MCF 10A (cell line): ENCODE data around the gene PACRG. TPM values are rescaled to one million over a fixed set of nuclear protein-coding genes. Genes with fewer than 3 reads are reported as not detected.
"Not testable (repeated sequence)": the region's sequence is repeated elsewhere in the genome, so short reads cannot be mapped to it uniquely, and the experiment has no call there.

ENCODE experiments used
- BruUV-seq: library from RNA; stranded (reverse); fragments of 400-500 nt; replicated peaks from 2 replicates; lab custom pipeline; 2021; lab: Mats Ljungman, UMichigan
- CTCF ChIA-PET: fragments of 300-600 bp; sonication (Branson Sonifier 250); formaldehyde crosslinking; extraction: SDS; loops from one replicate; lab custom pipeline; 2021; ENCODE audit warnings: antibody characterized with exemption, inconsistent platforms; lab: Yijun Ruan, JAX
- POLR2A ChIA-PET: fragments of 300-600, 350-650 bp; sonication (Branson Sonifier 250); formaldehyde crosslinking; extraction: SDS; loops from one replicate; lab custom pipeline; 2020; ENCODE audit warnings: antibody characterized with exemption, inconsistent platforms; lab: Yijun Ruan, JAX
- DNase-seq: peaks from one replicate; pipeline ENCODE4 v3.0.0-alpha.2; 2018; ENCODE audit not compliant: unreplicated experiment
- H3K27ac Mint-ChIP-seq: one replicate; pipeline ENCODE4 v1.8.0; 2022; ENCODE audit warnings: mild to moderate bottlenecking, low read depth, mixed read lengths; ENCODE audit not compliant: unreplicated experiment
- H3K27me3 Mint-ChIP-seq: one replicate; pipeline ENCODE4 v1.8.0; 2022; ENCODE audit warnings: mixed read lengths; ENCODE audit not compliant: insufficient read depth, unreplicated experiment
- H3K36me3 Mint-ChIP-seq: one replicate; pipeline ENCODE4 v1.8.0; 2022; ENCODE audit warnings: mild to moderate bottlenecking, moderate library complexity, mixed read lengths; ENCODE audit not compliant: insufficient read depth, unreplicated experiment
- H3K4me1 Mint-ChIP-seq: one replicate; pipeline ENCODE4 v1.8.0; 2022; ENCODE audit warnings: mixed read lengths; ENCODE audit not compliant: insufficient read depth, unreplicated experiment
- H3K4me3 Mint-ChIP-seq: one replicate; pipeline ENCODE4 v1.8.0; 2022; ENCODE audit warnings: mild to moderate bottlenecking, moderate library complexity, mixed read lengths; ENCODE audit not compliant: unreplicated experiment
- H3K9me3 Mint-ChIP-seq: one replicate; pipeline ENCODE4 v1.8.0; 2022; ENCODE audit warnings: mixed read lengths; ENCODE audit not compliant: unreplicated experiment
- intact Hi-C: fragments of 100-400 bp; cut with micrococcal nuclease; formaldehyde crosslinking; loops from 2 replicates; pipeline ENCODE4 v1.14.1; 2022
- total RNA-seq: library from RNA; stranded (reverse); gene quantifications from 2 replicates; pipeline ENCODE4 v1.2.3, GENCODE V29; 2022
- TF ChIP-seq, protein P1 (sequence below): fragments of 200-600 bp; IDR thresholded peaks from one replicate; pipeline ENCODE4 v1.8.0; 2022; ENCODE audit warnings: antibody characterized with exemption, mild to moderate bottlenecking; ENCODE audit not compliant: unreplicated experiment

PACRG gene
- total RNA-seq, 1 experiment from 2014 or later: not detected

DNA sequence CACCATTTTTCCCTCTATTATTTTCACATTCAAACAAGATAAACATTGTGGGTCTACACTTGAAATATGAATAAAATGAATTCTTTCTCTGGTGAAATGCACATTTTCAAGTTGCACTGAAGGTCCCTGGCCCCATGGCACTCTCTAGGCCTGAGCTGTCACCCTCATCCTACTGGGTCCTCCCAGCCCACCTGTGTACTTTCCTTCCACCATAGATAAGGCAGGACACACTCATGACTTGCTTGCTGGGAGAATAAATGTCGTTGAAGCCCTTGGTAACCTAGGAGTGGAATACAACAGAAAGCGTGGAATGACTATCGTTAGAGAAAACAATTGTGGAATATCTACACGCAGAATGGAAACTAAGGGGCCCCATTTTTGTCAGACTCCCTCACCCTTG lies 585.8 kb downstream of the PACRG start:
- POLR2A ChIA-PET: no interaction called here
- intact Hi-C loops: no loop called here
- BruUV-seq: no TSS peak

DNA sequence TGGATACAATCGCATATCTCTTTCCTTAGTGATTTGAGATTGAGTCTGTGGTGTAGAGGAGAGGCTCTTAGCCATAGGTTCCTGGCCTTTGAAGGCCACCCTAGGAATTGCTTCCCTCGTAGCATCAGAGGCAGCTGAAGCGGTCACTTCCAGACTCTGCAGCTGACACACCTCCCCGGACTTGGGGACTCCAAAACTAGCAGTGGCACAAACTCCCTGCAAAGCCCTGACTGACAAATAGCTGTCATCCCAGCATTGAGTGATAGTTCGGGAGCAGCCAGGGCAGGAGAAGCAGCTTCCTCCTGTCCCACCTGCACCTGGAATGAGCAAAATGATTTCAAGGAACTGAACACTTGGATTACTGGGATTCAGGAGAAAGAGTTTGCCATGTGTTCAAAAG lies 586.2 kb downstream of the PACRG start:
- H3K4me1 Mint-ChIP-seq: peaks cover 6% of the 10 kb centered on the region
- intact Hi-C loops: no loop called here
- TF ChIP-seq, protein P1, sequence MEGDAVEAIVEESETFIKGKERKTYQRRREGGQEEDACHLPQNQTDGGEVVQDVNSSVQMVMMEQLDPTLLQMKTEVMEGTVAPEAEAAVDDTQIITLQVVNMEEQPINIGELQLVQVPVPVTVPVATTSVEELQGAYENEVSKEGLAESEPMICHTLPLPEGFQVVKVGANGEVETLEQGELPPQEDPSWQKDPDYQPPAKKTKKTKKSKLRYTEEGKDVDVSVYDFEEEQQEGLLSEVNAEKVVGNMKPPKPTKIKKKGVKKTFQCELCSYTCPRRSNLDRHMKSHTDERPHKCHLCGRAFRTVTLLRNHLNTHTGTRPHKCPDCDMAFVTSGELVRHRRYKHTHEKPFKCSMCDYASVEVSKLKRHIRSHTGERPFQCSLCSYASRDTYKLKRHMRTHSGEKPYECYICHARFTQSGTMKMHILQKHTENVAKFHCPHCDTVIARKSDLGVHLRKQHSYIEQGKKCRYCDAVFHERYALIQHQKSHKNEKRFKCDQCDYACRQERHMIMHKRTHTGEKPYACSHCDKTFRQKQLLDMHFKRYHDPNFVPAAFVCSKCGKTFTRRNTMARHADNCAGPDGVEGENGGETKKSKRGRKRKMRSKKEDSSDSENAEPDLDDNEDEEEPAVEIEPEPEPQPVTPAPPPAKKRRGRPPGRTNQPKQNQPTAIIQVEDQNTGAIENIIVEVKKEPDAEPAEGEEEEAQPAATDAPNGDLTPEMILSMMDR: no peak
- H3K9me3 Mint-ChIP-seq: no peaks in the 10 kb centered on the region
- CTCF ChIA-PET: no interaction called here
- no peak overlapping the region for H3K27ac Mint-ChIP-seq
- DNase-seq: no peak
- H3K27me3 Mint-ChIP-seq: peaks cover 11% of the 10 kb centered on the region
- no TSS peak for BruUV-seq
- H3K4me3 Mint-ChIP-seq: no peak overlapping the region
- no peaks in the 10 kb centered on the region for H3K36me3 Mint-ChIP-seq
- POLR2A ChIA-PET: no interaction called here

More for the DNA sequence above, 585.8 kb downstream of the PACRG start:
- H3K27ac Mint-ChIP-seq: no peak overlapping the region
- TF ChIP-seq, protein P1: no peak
- DNase-seq: no peak
- H3K4me3 Mint-ChIP-seq: no peak overlapping the region
- CTCF ChIA-PET: no interaction called here
- peaks cover 6% of the 10 kb centered on the region for H3K4me1 Mint-ChIP-seq
- H3K27me3 Mint-ChIP-seq: peaks cover 11% of the 10 kb centered on the region
- H3K9me3 Mint-ChIP-seq: no peaks in the 10 kb centered on the region
- H3K36me3 Mint-ChIP-seq: no peaks in the 10 kb centered on the region

DNA sequence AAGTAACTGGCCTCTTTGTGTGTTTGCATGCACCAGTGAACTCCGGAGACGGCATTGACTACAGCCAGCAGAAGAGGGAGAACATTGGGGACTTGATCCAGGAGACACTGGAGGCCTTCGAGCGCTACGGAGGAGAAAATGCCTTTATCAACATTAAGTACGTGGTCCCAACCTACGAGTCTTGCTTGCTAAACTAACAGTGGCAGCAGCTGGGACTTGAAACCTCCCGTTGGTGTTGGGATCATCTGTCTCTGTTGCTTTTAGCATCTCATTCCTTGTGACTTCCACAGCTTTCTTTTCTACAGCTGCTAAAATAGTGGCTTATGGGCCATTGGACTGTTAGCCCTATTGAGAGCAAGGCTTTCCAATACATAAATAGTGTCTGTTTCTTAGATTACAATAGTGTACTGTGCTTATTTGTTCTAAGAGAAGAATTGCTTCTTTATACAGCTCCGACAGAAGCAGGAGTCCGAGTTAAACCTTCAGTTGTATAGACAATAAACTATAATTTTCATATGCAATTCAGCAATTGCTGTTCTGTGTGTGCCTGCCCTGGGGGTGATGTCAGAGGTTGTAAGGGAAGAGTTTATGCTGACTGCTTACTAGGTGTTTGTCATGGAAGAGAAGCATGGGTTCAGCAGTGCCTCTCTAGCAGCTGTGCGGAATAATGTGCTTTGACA lies 587.2 kb downstream of the PACRG start:
- no peaks in the 10 kb centered on the region for H3K36me3 Mint-ChIP-seq
- DNase-seq: no peak
- TF ChIP-seq, protein P1: no peak
- peaks cover 11% of the 10 kb centered on the region for H3K27me3 Mint-ChIP-seq
- H3K9me3 Mint-ChIP-seq: no peaks in the 10 kb centered on the region
- BruUV-seq: no TSS peak
- no peak overlapping the region for H3K27ac Mint-ChIP-seq
- ChIA-PET POLR2A (no interaction called here), CTCF (no interaction called here)
- intact Hi-C loops: no loop called here
- H3K4me1 Mint-ChIP-seq: peaks cover 6% of the 10 kb centered on the region
- H3K4me3 Mint-ChIP-seq: no peak overlapping the region

DNA sequence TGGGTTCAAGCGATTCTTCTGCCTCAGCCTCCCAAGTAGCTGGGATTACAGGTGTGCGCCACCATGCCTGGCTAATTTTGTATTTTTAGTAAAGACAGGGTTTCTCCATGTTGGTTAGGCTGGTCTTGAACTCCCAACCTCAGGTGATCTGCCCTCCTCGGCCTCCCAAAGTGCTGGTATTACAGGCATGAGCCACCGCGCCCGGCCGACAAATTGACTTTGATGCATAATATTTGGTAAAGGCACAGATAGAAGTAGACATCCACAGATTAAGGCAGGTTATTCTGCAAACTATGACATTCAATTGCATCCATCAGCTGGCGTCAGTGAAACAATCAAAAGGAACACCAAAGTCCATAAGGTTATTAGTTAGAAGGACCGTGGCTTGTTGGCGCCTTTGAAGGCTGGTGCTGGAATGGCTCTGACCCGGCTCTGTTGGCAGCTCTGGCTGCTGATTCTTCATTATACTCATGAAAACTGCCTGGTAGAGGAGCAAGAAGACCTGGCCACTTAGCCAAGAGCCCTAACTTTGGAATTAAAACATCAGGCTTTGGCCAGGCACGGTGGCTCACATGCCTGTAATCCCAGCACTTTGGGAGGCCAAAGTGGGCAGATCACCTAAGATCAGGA lies 589.2 kb downstream of the PACRG start:
- H3K4me3 Mint-ChIP-seq, H3K9me3 Mint-ChIP-seq, intact Hi-C loops, BruUV-seq, POLR2A ChIA-PET, CTCF ChIA-PET, H3K27ac Mint-ChIP-seq, H3K36me3 Mint-ChIP-seq, DNase-seq: not testable (repeated sequence)
- Mint-ChIP-seq H3K4me1 (peaks cover 11% of the 10 kb centered on the region), H3K27me3 (peaks cover 11% of the 10 kb centered on the region)
